ENCODE measurements around the gene SERPINB13. TPM values are rescaled to one million over a fixed set of nuclear protein-coding genes. Genes with fewer than 3 reads are reported as not detected.

Gene SERPINB13
- total RNA-seq, 1 donor from 2014 or later: not detected

DNA sequence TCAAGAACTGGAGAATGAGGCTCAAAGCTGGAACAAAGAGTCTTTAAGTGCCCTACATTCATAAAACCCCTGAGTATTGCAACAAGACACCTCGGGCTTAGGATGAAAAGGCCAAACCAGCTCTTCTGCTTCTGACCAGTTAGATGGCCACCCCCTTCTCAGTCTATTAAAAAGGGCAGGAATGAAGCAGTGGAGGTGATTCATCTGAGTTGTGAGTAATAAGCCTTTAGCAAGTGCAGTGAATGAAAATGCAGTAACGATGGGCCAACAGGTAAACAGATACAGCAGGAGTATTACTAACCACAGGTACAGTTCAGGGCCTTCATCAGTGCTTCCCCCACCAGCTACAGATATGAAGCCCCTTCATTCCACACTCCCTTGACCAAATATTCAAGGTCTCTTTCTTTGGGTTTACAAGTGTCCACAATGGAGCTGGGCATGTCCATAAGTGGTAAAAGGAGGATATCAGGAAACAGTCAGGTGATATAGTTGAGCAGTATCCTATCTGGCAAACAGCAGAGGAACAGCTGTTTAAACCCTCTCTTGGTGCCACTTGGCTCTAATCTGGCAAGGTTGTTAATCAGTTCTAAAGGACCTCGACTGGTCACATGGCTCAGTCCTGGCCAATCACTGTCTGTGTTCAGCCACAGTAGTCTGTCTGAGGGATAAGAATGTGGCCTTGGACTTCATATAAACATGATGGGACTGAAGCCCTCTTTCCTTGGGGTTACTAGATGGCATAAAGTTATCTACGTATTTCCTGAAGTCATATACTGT, 17.8 kb downstream of the SERPINB13 start:
- H3K27me3 ChIP-seq (ENCODE audit: control insufficient read depth, insufficient read depth, low read length): no peaks in the 10 kb centered on the region
- DNase-seq (ENCODE audit: low read depth): peak; percentile 34

DNA sequence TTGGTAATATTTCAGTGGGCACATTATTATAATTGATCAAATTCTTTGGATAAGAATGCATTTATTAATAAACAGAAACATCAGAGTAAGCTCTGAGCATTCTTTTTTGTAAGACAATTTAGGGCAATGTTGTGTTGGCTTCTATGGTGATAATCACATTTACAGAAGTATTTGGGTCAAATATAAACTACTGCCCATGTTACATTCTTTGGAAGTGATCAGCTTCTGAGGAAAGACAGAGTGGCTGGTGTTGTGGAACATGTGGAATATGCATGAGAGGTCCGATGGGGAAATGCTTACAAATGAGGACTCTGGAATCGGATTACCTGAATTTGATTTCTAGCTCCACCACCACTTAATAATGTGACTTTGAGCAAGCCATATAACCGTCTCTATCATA, 19.4 kb downstream of the SERPINB13 start:
- no peak for DNase-seq (ENCODE audit: low read depth)
- H3K4me3 ChIP-seq (ENCODE audit: low read depth, low read length): no peak overlapping the region
- TF ChIP-seq, protein P1, sequence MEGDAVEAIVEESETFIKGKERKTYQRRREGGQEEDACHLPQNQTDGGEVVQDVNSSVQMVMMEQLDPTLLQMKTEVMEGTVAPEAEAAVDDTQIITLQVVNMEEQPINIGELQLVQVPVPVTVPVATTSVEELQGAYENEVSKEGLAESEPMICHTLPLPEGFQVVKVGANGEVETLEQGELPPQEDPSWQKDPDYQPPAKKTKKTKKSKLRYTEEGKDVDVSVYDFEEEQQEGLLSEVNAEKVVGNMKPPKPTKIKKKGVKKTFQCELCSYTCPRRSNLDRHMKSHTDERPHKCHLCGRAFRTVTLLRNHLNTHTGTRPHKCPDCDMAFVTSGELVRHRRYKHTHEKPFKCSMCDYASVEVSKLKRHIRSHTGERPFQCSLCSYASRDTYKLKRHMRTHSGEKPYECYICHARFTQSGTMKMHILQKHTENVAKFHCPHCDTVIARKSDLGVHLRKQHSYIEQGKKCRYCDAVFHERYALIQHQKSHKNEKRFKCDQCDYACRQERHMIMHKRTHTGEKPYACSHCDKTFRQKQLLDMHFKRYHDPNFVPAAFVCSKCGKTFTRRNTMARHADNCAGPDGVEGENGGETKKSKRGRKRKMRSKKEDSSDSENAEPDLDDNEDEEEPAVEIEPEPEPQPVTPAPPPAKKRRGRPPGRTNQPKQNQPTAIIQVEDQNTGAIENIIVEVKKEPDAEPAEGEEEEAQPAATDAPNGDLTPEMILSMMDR (IDR thresholded peaks at IDR 0.05; ENCODE audit: insufficient read depth, low read length, poor library complexity, severe bottlenecking): no peak
- no peaks in the 10 kb centered on the region for H3K36me3 ChIP-seq (ENCODE audit: control insufficient read depth, insufficient read depth, low read length)
- H3K27me3 ChIP-seq (ENCODE audit: control insufficient read depth, insufficient read depth, low read length): no peaks in the 10 kb centered on the region

More for the DNA sequence above, 17.8 kb downstream of the SERPINB13 start:
- TF ChIP-seq, protein P1 (IDR thresholded peaks at IDR 0.05; ENCODE audit: insufficient read depth, low read length, poor library complexity, severe bottlenecking): no peak
- Histone ChIP-seq H3K4me3 (ENCODE audit: low read depth, low read length) (no peak overlapping the region), H3K36me3 (ENCODE audit: control insufficient read depth, insufficient read depth, low read length) (no peaks in the 10 kb centered on the region)

DNA sequence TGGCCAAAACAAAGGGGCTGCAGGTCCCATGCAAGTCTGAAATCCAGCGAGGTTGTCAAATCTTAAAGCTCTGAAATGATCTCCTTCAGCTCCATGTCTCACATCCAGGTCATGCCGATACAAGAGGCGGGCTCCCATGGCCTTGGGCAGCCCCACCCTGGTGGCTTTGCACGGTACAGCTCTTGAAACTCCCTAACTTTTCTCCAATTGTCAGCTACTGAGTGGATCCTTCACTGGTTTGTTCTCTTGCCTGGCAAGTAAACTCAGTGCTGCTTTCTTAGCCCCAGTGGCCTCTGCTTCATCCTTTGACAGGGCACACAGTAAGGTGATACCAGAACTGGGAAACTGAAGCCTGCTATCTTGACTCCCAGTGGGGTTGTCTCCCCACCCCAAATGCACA, 26.3 kb downstream of the SERPINB13 start:
- TF ChIP-seq, protein P1 (IDR thresholded peaks at IDR 0.05; ENCODE audit: insufficient read depth, low read length, poor library complexity, severe bottlenecking): no peak
- Histone ChIP-seq H3K27me3 (ENCODE audit: control insufficient read depth, insufficient read depth, low read length) (no peaks in the 10 kb centered on the region), H3K36me3 (ENCODE audit: control insufficient read depth, insufficient read depth, low read length) (no peaks in the 10 kb centered on the region), H3K4me3 (ENCODE audit: low read depth, low read length) (no peak overlapping the region)
- no peak for DNase-seq (ENCODE audit: low read depth)

DNA sequence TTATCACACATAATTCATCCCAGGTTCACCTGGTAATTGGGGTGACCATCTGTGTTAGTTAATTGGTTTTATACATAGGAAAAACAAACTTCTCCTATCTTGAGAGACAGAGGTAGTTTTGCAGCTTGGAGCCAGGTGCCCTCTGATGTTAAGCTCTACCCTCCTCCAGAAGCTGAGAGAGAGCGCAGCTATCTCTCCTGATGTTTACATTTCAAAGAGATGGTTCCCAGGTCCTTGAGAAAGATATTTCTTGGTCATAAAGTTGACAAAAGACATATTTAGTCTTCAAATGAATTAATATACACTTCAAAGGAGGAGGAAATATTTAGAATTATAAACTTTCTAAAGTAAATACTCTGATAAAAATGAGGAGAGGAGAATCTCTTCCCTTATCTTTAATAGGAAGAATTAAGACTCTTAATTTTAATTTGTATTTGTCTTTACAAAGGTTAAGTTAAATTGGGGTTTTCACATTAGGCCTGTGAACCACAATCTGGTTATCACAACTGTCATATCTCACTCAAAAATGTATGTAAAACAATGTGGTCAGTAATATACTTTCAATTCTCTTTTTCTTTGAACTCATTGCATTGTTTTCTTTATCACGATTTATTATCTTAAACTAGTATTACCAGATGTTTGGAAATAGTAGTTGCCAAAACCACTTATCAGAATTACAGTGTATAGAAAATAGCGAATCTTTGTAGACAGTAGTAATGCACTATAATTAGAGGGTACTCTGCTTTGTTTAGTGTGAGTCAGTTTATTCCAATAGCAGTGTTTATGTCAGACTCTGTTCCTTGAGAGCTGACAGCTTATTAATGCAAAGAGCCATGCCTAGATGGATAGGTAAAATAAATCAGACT, 30.1 kb downstream of the SERPINB13 start:
- H3K36me3 ChIP-seq (ENCODE audit: control insufficient read depth, insufficient read depth, low read length): no peaks in the 10 kb centered on the region
- TF ChIP-seq, protein P1 (IDR thresholded peaks at IDR 0.05; ENCODE audit: insufficient read depth, low read length, poor library complexity, severe bottlenecking): no peak
- no peaks in the 10 kb centered on the region for H3K27me3 ChIP-seq (ENCODE audit: control insufficient read depth, insufficient read depth, low read length)
- H3K4me3 ChIP-seq (ENCODE audit: low read depth, low read length): no peak overlapping the region
- DNase-seq (ENCODE audit: low read depth): no peak

DNA sequence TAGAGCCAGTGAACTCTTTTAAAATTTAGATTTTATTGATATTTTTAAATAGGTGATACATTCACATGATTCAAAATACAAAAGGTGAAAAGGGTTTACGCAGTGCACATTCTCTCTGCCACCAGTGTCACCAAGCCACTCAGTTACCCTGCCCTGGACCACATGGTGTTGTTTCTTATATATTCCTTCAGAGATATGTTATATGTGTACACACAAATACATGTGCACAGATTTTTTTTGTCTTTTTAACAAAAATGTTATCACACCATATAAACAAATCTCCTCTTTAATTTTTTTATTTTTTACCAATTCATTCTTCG, 30.7 kb downstream of the SERPINB13 start:
- Histone ChIP-seq H3K36me3 (ENCODE audit: control insufficient read depth, insufficient read depth, low read length) (no peaks in the 10 kb centered on the region), H3K27me3 (ENCODE audit: control insufficient read depth, insufficient read depth, low read length) (no peaks in the 10 kb centered on the region), H3K4me3 (ENCODE audit: low read depth, low read length) (no peak overlapping the region)
- DNase-seq (ENCODE audit: low read depth): no peak
- TF ChIP-seq, protein P1 (IDR thresholded peaks at IDR 0.05; ENCODE audit: insufficient read depth, low read length, poor library complexity, severe bottlenecking): no peak
